Neuronal stem cell (in vitro differentiated cells): Measurements from ENCODE around the gene AUTS2.

Experiments used
- DNase-seq: peaks from one replicate; pipeline ENCODE4 v3.0.0-alpha.2; 2013; ENCODE audit warnings: low spot score
- H2AFZ ChIP-seq: one replicate; pipeline ENCODE4 v1.6.1; 2013; ENCODE audit warnings: mild to moderate bottlenecking, low read length, inconsistent platforms
- H2AK5ac ChIP-seq: 2 replicates; pipeline ENCODE4 v1.6.1; 2013; ENCODE audit warnings: low read depth, mild to moderate bottlenecking, inconsistent platforms, low read length, moderate library complexity, mixed read lengths
- H2BK120ac ChIP-seq: 2 replicates; pipeline ENCODE4 v1.6.1; 2013; ENCODE audit warnings: low read depth, mild to moderate bottlenecking, inconsistent platforms, low read length, moderate library complexity, mixed read lengths
- H2BK12ac ChIP-seq: one replicate; pipeline ENCODE4 v1.6.1; 2013; ENCODE audit warnings: low read length, inconsistent platforms
- H2BK15ac ChIP-seq: 2 replicates; pipeline ENCODE4 v1.6.1; 2013; ENCODE audit warnings: mild to moderate bottlenecking, low read length, inconsistent platforms, mixed read lengths
- H2BK5ac ChIP-seq: one replicate; pipeline ENCODE4 v1.6.1; 2013; ENCODE audit warnings: inconsistent platforms, mild to moderate bottlenecking, low read length, moderate library complexity
- H3K14ac ChIP-seq: one replicate; pipeline ENCODE4 v1.6.1; 2013; ENCODE audit warnings: low read length, inconsistent platforms
- H3K18ac ChIP-seq: 2 replicates; pipeline ENCODE4 v1.6.1; 2013; ENCODE audit warnings: low read length, inconsistent platforms
- H3K23ac ChIP-seq: 2 replicates; pipeline ENCODE4 v1.6.1; 2013; ENCODE audit warnings: low read depth, mild to moderate bottlenecking, mixed read lengths, low read length, inconsistent platforms; ENCODE audit not compliant: poor library complexity
- H3K27ac ChIP-seq: replicated peaks from 3 replicates; pipeline ENCODE4 v1.5.1; 2013; ENCODE audit warnings: low read length, inconsistent platforms
- H3K27me3 ChIP-seq, 3 experiments: 2 replicates each; pipeline ENCODE4 v1.6.1; 2013; ENCODE audit warnings: low read length in 3 of 3, mild to moderate bottlenecking in 2 of 3, inconsistent platforms in 1 of 3, low read depth in 1 of 3, mixed read lengths in 1 of 3, moderate library complexity in 1 of 3; ENCODE audit not compliant: control insufficient read depth in 3 of 3, insufficient read depth in 3 of 3
- H3K36me3 ChIP-seq, 2 donors: replicated peaks in 1 of 2; 2 replicates each; pipeline ENCODE4 v1.6.1; 2013; ENCODE audit warnings: low read length in 2 of 2; ENCODE audit not compliant: control insufficient read depth in 2 of 2, insufficient read depth in 2 of 2
- H3K4ac ChIP-seq: 2 replicates; pipeline ENCODE4 v1.6.1; 2013; ENCODE audit warnings: inconsistent platforms, mild to moderate bottlenecking, low read length, moderate library complexity
- H3K4me1 ChIP-seq, 2 donors: 1 replicate in 1 of 2; 2 replicates in 1 of 2; pipeline ENCODE4 v1.6.1; 2013; ENCODE audit warnings: low read length in 2 of 2, low read depth in 1 of 2; ENCODE audit not compliant: control insufficient read depth in 2 of 2, insufficient read depth in 1 of 2
- H3K4me2 ChIP-seq: one replicate; pipeline ENCODE4 v1.6.1; 2013; ENCODE audit warnings: mild to moderate bottlenecking, low read length, inconsistent platforms; ENCODE audit not compliant: insufficient read depth, poor library complexity, severe bottlenecking
- H3K4me3 ChIP-seq, 2 donors: 2 replicates each; pipeline ENCODE4 v1.5.1; 2013; ENCODE audit warnings: low read length in 2 of 2, mild to moderate bottlenecking in 2 of 2, inconsistent platforms in 1 of 2, moderate library complexity in 1 of 2
- H3K79me1 ChIP-seq: one replicate; pipeline ENCODE4 v1.6.1; 2013; ENCODE audit warnings: low read depth, mild to moderate bottlenecking, inconsistent platforms, low read length, moderate library complexity
- H3K9ac ChIP-seq: one replicate; pipeline ENCODE4 v1.6.1; 2013; ENCODE audit warnings: mild to moderate bottlenecking, low read depth, low read length, inconsistent platforms; ENCODE audit not compliant: poor library complexity
- H3K9me3 ChIP-seq, 2 donors: replicated peaks in 1 of 2; 2 replicates each; pipeline versions ENCODE3 to v1.6.1; 2013; ENCODE audit warnings: low read length in 2 of 2, mild to moderate bottlenecking in 2 of 2, inconsistent platforms in 1 of 2, low read depth in 1 of 2, mixed read lengths in 1 of 2, moderate library complexity in 1 of 2; ENCODE audit not compliant: control insufficient read depth in 2 of 2, insufficient read depth in 1 of 2
- H4K8ac ChIP-seq: one replicate; pipeline ENCODE4 v1.6.1; 2013; ENCODE audit warnings: low read depth, mild to moderate bottlenecking, inconsistent platforms, low read length, moderate library complexity
- H4K91ac ChIP-seq: one replicate; pipeline ENCODE4 v1.6.1; 2013; ENCODE audit warnings: low read length, low read depth, mild to moderate bottlenecking, inconsistent platforms; ENCODE audit not compliant: poor library complexity
- WGBS, 2 donors: extraction: QIAGEN DNeasy Blood & Tissue Kit; methylation state at CpG; one replicate each; pipeline ENCODE4 v1.1.7; 2013; ENCODE audit warnings: missing lambda C conversion rate in 2 of 2, mixed read lengths in 1 of 2; ENCODE audit not compliant: insufficient read length in 2 of 2, insufficient replicate concordance in 1 of 2; ENCODE audit errors: extremely low coverage in 2 of 2; 5-methylcytosine and 5-hydroxymethylcytosine counted together

Gene AUTS2

DNA sequence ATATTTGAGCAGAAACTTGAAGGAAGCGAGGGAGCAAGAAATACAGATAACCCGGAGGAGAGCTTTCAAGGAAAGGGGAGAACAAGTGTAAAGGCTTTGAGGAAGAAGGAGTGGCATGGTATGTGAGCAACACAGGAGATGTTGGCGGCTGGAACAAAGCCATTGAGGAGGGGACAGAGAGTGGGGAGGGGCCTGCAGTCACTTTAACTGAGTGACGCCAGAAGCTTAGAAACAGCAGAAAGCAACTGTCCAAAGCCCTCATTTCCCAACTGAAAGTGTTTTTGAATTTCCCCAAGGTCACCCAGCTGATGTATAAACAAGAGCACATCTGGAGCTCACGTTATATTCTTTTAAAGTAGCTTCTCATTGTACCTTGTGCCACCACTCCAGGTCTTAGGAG lies 19.1 kb downstream of the AUTS2 start:
- Histone ChIP-seq H4K8ac (no peak overlapping the region), H3K18ac (no peak overlapping the region), H3K4me1 (peaks cover 4 to 17% of the 10 kb centered on the region in 2 donors), H3K79me1 (no peaks in the 10 kb centered on the region), H3K14ac (no peak overlapping the region), H3K27me3 (peaks cover 0 to 2% (median 0%) of the 10 kb centered on the region in 3 experiments), H2AFZ (no peak overlapping the region), H3K4ac (no peak overlapping the region), H2BK5ac (no peak overlapping the region), H3K27ac (no peak overlapping the region), H3K9me3 (no peaks in the 10 kb centered on the region), H2BK12ac (no peak overlapping the region), H3K4me3 (no peak overlapping the region), H3K9ac (no peak overlapping the region), H3K36me3 (no peaks in the 10 kb centered on the region), H3K4me2 (no peak overlapping the region), H2BK120ac (no peak overlapping the region), H2BK15ac (no peak overlapping the region), H4K91ac (no peak overlapping the region), H2AK5ac (no peak overlapping the region), H3K23ac (no peak overlapping the region)
- no peak for DNase-seq
- WGBS, 2 donors, result no CpG with 5 or more reads among the region's 5 CpGs

- no peak overlapping the region for H2AFZ ChIP-seq
- H3K27me3 ChIP-seq, result no peaks in the 10 kb centered on the region
- H2BK12ac ChIP-seq, result no peak overlapping the region
- no peak overlapping the region for H3K9ac ChIP-seq
- no peak overlapping the region for H2BK15ac ChIP-seq
- H2AK5ac ChIP-seq, result no peak overlapping the region
- H4K91ac ChIP-seq, result no peak overlapping the region
- no peak overlapping the region for H4K8ac ChIP-seq
- no peaks in the 10 kb centered on the region for H3K9me3 ChIP-seq
- peaks cover 4 to 17% of the 10 kb centered on the region in 2 donors for H3K4me1 ChIP-seq
- no peak overlapping the region for H3K4me3 ChIP-seq
- no peak for DNase-seq
- H3K4ac ChIP-seq, result no peak overlapping the region
- WGBS, 2 donors, result no CpG with 5 or more reads among the region's 1 CpG
- H2BK5ac ChIP-seq, result no peak overlapping the region
- H3K14ac ChIP-seq, result no peak overlapping the region
- no peak overlapping the region for H3K27ac ChIP-seq
- H3K4me2 ChIP-seq, result no peak overlapping the region
- no peaks in the 10 kb centered on the region for H3K36me3 ChIP-seq
- H3K79me1 ChIP-seq, result no peaks in the 10 kb centered on the region
- no peak overlapping the region for H2BK120ac ChIP-seq
- no peak overlapping the region for H3K18ac ChIP-seq
- H3K23ac ChIP-seq, result no peak overlapping the region
Observed at GRCh38 chr7:69619054-69619453, 20.8 kb downstream of the AUTS2 start.

- Histone ChIP-seq H3K4ac (no peak overlapping the region), H3K18ac (no peak overlapping the region), H3K79me1 (no peaks in the 10 kb centered on the region), H2BK120ac (no peak overlapping the region), H2BK15ac (no peak overlapping the region), H3K4me2 (no peak overlapping the region), H3K27ac (no peak overlapping the region), H3K4me1 (peaks cover 7 to 20% of the 10 kb centered on the region in 2 donors), H2BK5ac (no peak overlapping the region), H3K14ac (no peak overlapping the region), H3K23ac (no peak overlapping the region), H4K8ac (no peak overlapping the region), H3K4me3 (no peak overlapping the region), H2AK5ac (no peak overlapping the region), H3K36me3 (no peaks in the 10 kb centered on the region), H3K9me3 (no peaks in the 10 kb centered on the region), H2AFZ (no peak overlapping the region), H3K27me3 (peaks cover 0 to 2% (median 0%) of the 10 kb centered on the region in 3 experiments), H4K91ac (no peak overlapping the region), H3K9ac (no peak overlapping the region), H2BK12ac (no peak overlapping the region)
- no peak for DNase-seq
- no CpG with 5 or more reads among the region's 2 CpGs for WGBS, 2 donors
Observed at GRCh38 chr7:69619635-69620034, 21.4 kb downstream of the AUTS2 start.

- Histone ChIP-seq H3K9me3 (no peaks in the 10 kb centered on the region), H3K18ac (no peak overlapping the region), H3K14ac (no peak overlapping the region), H3K9ac (no peak overlapping the region), H2BK120ac (no peak overlapping the region), H3K4me3 (no peak overlapping the region), H3K4me1 (peaks cover 10 to 22% of the 10 kb centered on the region in 2 donors), H2BK12ac (no peak overlapping the region), H3K79me1 (no peaks in the 10 kb centered on the region), H2BK5ac (no peak overlapping the region), H2AFZ (no peak overlapping the region), H3K4ac (no peak overlapping the region), H3K27me3 (peaks cover 0 to 2% (median 0%) of the 10 kb centered on the region in 3 experiments), H3K27ac (no peak overlapping the region), H3K23ac (no peak overlapping the region), H2BK15ac (no peak overlapping the region), H4K8ac (no peak overlapping the region), H2AK5ac (no peak overlapping the region), H3K36me3 (no peaks in the 10 kb centered on the region), H4K91ac (no peak overlapping the region), H3K4me2 (no peak overlapping the region)
- no CpG with 5 or more reads among the region's 4 CpGs for WGBS, 2 donors
- no peak for DNase-seq
Observed at GRCh38 chr7:69620063-69620462, 21.8 kb downstream of the AUTS2 start.
